HepG2 (cell line): ENCODE measurements around the gene GRK6. TPM values are rescaled to one million over a fixed set of nuclear protein-coding genes. Genes with fewer than 3 reads are reported as not detected.

ENCODE experiments used
- AFF4 ChIP-seq: sonication (generic); formaldehyde crosslinking; IDR thresholded peaks from 2 replicates; pipeline ENCODE4 v1.4.0; 2020; ENCODE audit warnings: missing genetic modification reagents
- ARNT ChIP-seq: fragments of 450-650 bp; IDR thresholded peaks from 2 replicates; pipeline ENCODE4 v1.6.1; 2017
- EEA1 ChIP-seq: sonication (generic); formaldehyde crosslinking; IDR thresholded peaks from 2 replicates; pipeline ENCODE4 v1.5.1; 2020; ENCODE audit warnings: mild to moderate bottlenecking, missing genetic modification reagents, borderline replicate concordance
- ELF4 ChIP-seq: sonication (generic); formaldehyde crosslinking; IDR thresholded peaks from 2 replicates; pipeline ENCODE4 v1.5.0; 2020; ENCODE audit warnings: missing genetic modification reagents, mild to moderate bottlenecking, moderate library complexity, borderline replicate concordance
- GZF1 ChIP-seq: sonication (generic); formaldehyde crosslinking; IDR thresholded peaks from 2 replicates; pipeline ENCODE4 v1.5.1; 2020; ENCODE audit warnings: mild to moderate bottlenecking, missing genetic modification reagents
- HMGA1 ChIP-seq: sonication (generic); formaldehyde crosslinking; conservative IDR thresholded peaks from 2 replicates; pipeline ENCODE4 v1.4.0; 2020; ENCODE audit warnings: missing genetic modification reagents
- HOXA3 ChIP-seq: sonication (generic); formaldehyde crosslinking; IDR thresholded peaks from 2 replicates; pipeline ENCODE4 v1.5.0; 2020; ENCODE audit warnings: missing genetic modification reagents
- IKZF4 ChIP-seq: sonication (generic); formaldehyde crosslinking; IDR thresholded peaks from 2 replicates; pipeline ENCODE4 v1.5.1; 2020; ENCODE audit warnings: borderline replicate concordance, mild to moderate bottlenecking, low read depth, missing genetic modification reagents; ENCODE audit errors: not compliant biosample characterization
- JUNB ChIP-seq: sonication (generic); formaldehyde crosslinking; IDR thresholded peaks from 2 replicates; pipeline ENCODE4 v1.8.0; 2022; ENCODE audit warnings: missing genetic modification reagents, mild to moderate bottlenecking, borderline replicate concordance
- KLF11 ChIP-seq: IDR thresholded peaks from 2 replicates; pipeline ENCODE4 v1.6.1; 2016; ENCODE audit warnings: missing compliant biosample characterization
- MAF1 ChIP-seq: sonication (generic); formaldehyde crosslinking; IDR thresholded peaks from 2 replicates; pipeline ENCODE4 v1.5.0; 2020; ENCODE audit warnings: missing genetic modification reagents, borderline replicate concordance
- ONECUT2 ChIP-seq: sonication (generic); formaldehyde crosslinking; IDR thresholded peaks from 2 replicates; pipeline ENCODE4 v1.4.0; 2020; ENCODE audit warnings: missing genetic modification reagents
- SIN3A ChIP-seq: IDR thresholded peaks from 2 replicates; pipeline ENCODE4 v1.6.1; 2011; ENCODE audit warnings: low read depth, mild to moderate bottlenecking, control low read depth, low read length, borderline replicate concordance
- TAF15 ChIP-seq: fragments of 200-400 bp; formaldehyde crosslinking; IDR thresholded peaks from one replicate; pipeline ENCODE4 v1.6.1; 2018; ENCODE audit warnings: mild to moderate bottlenecking, low read depth, low read length; ENCODE audit not compliant: poor library complexity, severe bottlenecking
- ZFP36L1 ChIP-seq: sonication (generic); formaldehyde crosslinking; IDR thresholded peaks from 2 replicates; pipeline ENCODE4 v1.8.0; 2022; ENCODE audit warnings: mild to moderate bottlenecking, missing genetic modification reagents, moderate library complexity
- ZNF101 ChIP-seq: sonication (generic); formaldehyde crosslinking; IDR thresholded peaks from 2 replicates; pipeline ENCODE4 v1.4.0; 2020; ENCODE audit warnings: mild to moderate bottlenecking, low read depth, missing genetic modification reagents, borderline replicate concordance
- ZNF143 ChIP-seq: sonication (generic); formaldehyde crosslinking; IDR thresholded peaks from 2 replicates; pipeline ENCODE4 v1.4.0; 2020; ENCODE audit warnings: missing genetic modification reagents
- ZNF34 ChIP-seq: sonication (generic); formaldehyde crosslinking; IDR thresholded peaks from 2 replicates; pipeline ENCODE4 v1.4.0; 2020; ENCODE audit warnings: mild to moderate bottlenecking, missing genetic modification reagents, borderline replicate concordance
- ZNF564 ChIP-seq: sonication (generic); formaldehyde crosslinking; IDR thresholded peaks from 2 replicates; pipeline ENCODE4 v1.8.1; 2023; ENCODE audit warnings: mild to moderate bottlenecking, missing genetic modification reagents
- ZNF569 ChIP-seq: sonication (generic); formaldehyde crosslinking; IDR thresholded peaks from 2 replicates; pipeline ENCODE4 v1.5.0; 2020; ENCODE audit warnings: mild to moderate bottlenecking, missing genetic modification reagents, moderate library complexity, borderline replicate concordance
- ZNF747 ChIP-seq: sonication (generic); formaldehyde crosslinking; IDR thresholded peaks from 2 replicates; pipeline ENCODE4 v1.8.1; 2023; ENCODE audit warnings: missing genetic modification reagents, mild to moderate bottlenecking, borderline replicate concordance
- ZSCAN12 ChIP-seq: sonication (generic); formaldehyde crosslinking; IDR thresholded peaks from 2 replicates; pipeline ENCODE4 v1.9.0; 2021; ENCODE audit warnings: mild to moderate bottlenecking, missing genetic modification reagents
- ZSCAN9 ChIP-seq: IDR thresholded peaks from 2 replicates; pipeline ENCODE4 v1.6.1; 2016; ENCODE audit warnings: borderline replicate concordance
- polyA plus RNA-seq, 8 experiments: library from polyadenylated mRNA; depleted of rRNA in 3 of 8; stranded (reverse) in 7 of 8; unstranded in 1 of 8; fragments of >200 nt; fragmentation: Illumina TruSeq in 4 of 8; extraction: Trizol in 4 of 8; gene quantifications; 2 replicates each; pipeline versions ENCODE4 v1.2.1 to v1.2.3, GENCODE V29; 2011 to 2016; ENCODE audit warnings: low read depth in 4 of 8, missing spikeins in 1 of 8, mixed read lengths in 1 of 8; ENCODE audit not compliant: insufficient read depth in 1 of 8
- total RNA-seq, 5 experiments: library from RNA; depleted of rRNA; stranded (reverse); fragments of >200 nt; fragmentation: Illumina TruSeq; extraction: Trizol; gene quantifications; 2 replicates each; pipeline ENCODE4 v1.2.3, GENCODE V29; 2016; ENCODE audit warnings: low read depth in 1 of 5
- TF ChIP-seq, protein P1 (sequence below): sonication (generic); formaldehyde crosslinking; IDR thresholded peaks from 2 replicates; pipeline ENCODE4 v1.5.0; 2020; ENCODE audit warnings: missing genetic modification reagents, mild to moderate bottlenecking, borderline replicate concordance
- TF ChIP-seq, protein P2 (sequence below): sonication (generic); formaldehyde crosslinking; IDR thresholded peaks from 2 replicates; pipeline ENCODE4 v1.5.0; 2020; ENCODE audit warnings: missing genetic modification reagents

The GRK6 gene
- total and polyA plus RNA-seq, 2 of the 13 experiments (the other 11 are each of a cell fraction or from before 2014, with no cell fraction given): 13.2 to 19.9 TPM

- TF ChIP-seq AFF4 (CRISPR knock-in tag) (no peak), GZF1 (CRISPR knock-in tag) (no peak), HMGA1 (CRISPR knock-in tag) (no peak), SIN3A (0 out of 2 replicates have a peak, but pooled peaks have one; percentile 20), ZNF747 (CRISPR knock-in tag) (no peak), IKZF4 (CRISPR knock-in tag) (no peak), EEA1 (CRISPR knock-in tag) (peak; percentile 72; the same call in 1 of the 2 replicates), TAF15 (no peak), HOXA3 (no peak), ZNF143 (no peak), ZNF564 (CRISPR knock-in tag) (peak; percentile 14; the same call in 1 of the 2 replicates), ELF4 (CRISPR knock-in tag) (no peak), ZFP36L1 (CRISPR knock-in tag) (no peak), ONECUT2 (no peak), MAF1 (no peak), ARNT (no peak), KLF11 (no peak), ZNF34 (CRISPR knock-in tag) (no peak), ZNF569 (CRISPR knock-in tag) (no peak), ZNF101 (CRISPR knock-in tag) (no peak), JUNB (CRISPR knock-in tag) (no peak), ZSCAN12 (no peak), ZSCAN9 (no peak)
- TF ChIP-seq, protein P1, sequence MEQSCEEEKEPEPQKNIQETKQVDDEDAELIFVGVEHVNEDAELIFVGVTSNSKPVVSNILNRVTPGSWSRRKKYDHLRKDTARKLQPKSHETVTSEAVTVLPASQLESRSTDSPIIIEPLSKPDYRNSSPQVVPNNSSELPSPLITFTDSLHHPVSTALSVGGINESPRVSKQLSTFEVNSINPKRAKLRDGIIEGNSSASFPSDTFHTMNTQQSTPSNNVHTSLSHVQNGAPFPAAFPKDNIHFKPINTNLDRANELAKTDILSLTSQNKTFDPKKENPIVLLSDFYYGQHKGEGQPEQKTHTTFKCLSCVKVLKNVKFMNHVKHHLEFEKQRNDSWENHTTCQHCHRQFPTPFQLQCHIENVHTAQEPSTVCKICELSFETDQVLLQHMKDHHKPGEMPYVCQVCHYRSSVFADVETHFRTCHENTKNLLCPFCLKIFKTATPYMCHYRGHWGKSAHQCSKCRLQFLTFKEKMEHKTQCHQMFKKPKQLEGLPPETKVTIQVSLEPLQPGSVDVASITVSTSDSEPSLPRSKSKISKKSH (CRISPR knock-in tag): no peak
- TF ChIP-seq, protein P2, sequence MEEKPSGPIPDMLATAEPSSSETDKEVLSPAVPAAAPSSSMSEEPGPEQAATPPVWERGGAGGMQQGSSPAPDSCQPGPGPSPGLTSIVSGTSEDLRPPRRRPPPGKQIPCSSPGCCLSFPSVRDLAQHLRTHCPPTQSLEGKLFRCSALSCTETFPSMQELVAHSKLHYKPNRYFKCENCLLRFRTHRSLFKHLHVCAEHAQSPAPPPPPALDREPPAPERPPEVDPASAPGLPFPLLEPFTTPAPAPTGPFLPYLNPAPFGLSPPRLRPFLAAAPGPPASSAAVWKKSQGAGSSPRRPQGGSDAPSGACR (CRISPR knock-in tag): no peak
These were observed 29.4 kb downstream of the GRK6 start (continued) for GRCh38 chr5:177455661-177456590.
